Stimulated activated naive CD4-positive, alpha-beta T cell treated with Interleukin-2 at 50 U/mL for 16 hours (primary cell): ENCODE data around the gene TSPEAR.
"Not testable (repeated sequence)": the region's sequence is repeated elsewhere in the genome, so short reads cannot be mapped to it uniquely, and the experiment has no call there.

ENCODE experiments used
- DNase-seq: peaks from one replicate; lab custom pipeline; 2025; lab: John Stamatoyannopoulos, UW

Gene TSPEAR

GRCh38 chr21:44702111-44702972, 9.0 kb downstream of the TSPEAR start:
- DNase-seq, result no peak

DNA sequence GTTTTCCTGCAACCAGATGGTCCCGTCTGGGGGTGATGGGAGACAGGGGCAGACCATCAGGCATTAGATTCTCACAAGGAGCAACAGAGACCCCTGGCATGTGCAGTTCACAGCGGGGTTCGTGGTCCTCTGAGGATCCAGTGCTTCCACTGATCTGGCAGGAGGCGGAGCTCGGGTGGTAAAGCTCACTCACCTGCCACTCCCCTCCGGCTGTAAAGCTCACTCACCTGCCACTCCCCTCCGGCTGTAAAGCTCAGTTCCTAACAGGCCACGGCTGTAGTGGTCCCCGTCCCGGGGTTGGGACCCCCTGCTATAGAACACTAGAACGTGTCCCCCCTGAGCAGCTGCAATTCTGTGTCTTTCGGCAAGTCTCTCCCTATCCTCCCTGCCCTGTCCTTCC, 9.8 kb downstream of the TSPEAR start:
- DNase-seq, result no peak

- DNase-seq, result no peak
Observed at GRCh38 chr21:44701023-44701400, 10.4 kb downstream of the TSPEAR start.

DNA sequence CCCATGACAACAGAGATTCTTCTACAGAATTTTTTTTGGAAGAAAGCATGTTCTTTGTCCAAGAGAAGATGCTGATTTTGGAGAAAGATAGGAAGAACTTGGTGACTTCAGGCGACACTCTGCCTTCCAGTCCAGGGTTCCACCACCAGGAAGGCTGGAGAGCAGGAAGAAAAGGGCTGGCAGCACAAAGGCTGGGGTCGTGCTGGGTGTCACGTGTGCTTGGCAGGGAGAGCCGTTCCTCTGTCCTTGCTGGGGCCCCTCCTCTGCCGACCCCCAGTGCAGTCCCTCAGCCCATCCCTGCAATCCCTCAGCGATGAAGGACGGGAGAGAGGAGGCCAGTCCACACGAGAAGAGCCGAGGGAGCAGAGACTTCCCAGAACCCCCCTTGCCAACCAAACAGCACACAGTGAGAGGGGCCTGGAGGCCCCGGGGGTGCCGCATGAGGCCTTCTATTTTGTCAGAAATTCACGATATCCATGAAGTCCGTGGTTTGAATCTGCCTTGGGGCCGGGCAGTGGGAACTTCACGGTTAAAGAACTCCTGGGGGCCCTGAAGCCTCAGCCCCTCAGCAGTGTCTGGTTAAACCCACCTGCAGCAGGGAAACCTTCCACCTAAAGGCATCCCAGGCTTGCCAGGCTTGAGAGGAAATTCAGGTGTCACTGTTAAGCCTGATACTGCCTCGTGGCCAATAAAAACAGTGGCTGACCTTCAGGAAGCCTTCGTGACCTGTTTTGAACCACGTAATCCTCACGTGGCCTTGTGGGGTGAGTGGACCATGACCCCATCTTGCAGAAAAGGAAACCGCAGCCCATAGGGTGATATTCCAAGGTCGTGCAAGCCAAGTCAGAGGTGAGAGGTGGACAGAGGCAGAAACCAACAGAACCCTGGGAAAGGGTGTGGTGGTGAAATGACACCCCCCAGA, 11.0 kb downstream of the TSPEAR start:
- no peak for DNase-seq

- DNase-seq, result no peak
Observed at GRCh38 chr21:44699502-44700001, 11.8 kb downstream of the TSPEAR start.

GRCh38 chr21:44697811-44698734, 13.3 kb downstream of the TSPEAR start:
- DNase-seq, result no peak

DNA sequence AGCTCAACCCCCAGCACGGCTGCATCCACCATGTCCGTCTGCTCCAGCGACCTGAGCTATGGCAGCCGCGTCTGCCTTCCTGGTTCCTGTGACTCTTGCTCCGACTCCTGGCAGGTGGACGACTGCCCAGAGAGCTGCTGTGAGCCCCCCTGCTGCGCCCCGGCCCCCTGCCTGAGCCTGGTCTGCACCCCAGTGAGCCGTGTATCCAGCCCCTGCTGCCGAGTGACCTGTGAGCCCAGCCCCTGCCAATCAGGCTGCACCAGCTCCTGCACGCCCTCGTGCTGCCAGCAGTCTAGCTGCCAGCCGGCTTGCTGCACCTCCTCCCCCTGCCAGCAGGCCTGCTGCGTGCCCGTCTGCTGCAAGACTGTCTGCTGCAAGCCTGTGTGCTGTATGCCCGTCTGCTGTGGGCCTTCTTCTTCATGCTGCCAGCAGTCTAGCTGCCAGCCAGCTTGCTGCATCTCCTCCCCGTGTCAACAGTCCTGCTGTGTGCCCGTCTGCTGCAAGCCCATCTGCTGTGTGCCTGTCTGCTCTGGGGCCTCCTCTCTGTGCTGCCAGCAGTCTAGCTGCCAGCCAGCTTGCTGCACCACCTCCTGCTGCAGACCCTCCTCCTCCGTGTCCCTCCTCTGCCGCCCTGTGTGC, 14.1 kb downstream of the TSPEAR start, which contains the start of gene KRTAP10-12:
Gene KRTAP10-12 (plus strand): TSS at position 1 of the 639 bp plus-strand sequence. CDS start 30 bp downstream, at position 31.
- DNase-seq, result not testable (repeated sequence)

DNA sequence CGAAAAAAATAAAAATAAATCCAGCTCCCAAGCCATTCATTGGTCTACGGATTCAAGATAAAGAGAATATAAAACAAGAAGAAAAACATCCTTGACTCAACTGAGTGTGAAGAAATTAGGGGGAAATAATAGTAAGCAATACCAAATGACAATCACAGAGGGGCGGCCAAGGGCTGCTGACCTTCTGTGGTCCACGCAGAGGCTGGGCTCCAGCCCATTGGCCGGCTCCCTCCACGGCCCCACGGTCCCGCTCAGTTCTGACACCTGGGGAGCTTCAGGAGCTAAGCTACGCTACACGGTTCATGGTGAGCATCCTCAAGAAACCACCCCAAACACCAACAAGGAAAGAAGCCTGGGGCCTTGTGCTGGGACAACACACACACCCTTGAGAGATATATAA, 14.8 kb downstream of the TSPEAR start:
- no peak for DNase-seq

DNA sequence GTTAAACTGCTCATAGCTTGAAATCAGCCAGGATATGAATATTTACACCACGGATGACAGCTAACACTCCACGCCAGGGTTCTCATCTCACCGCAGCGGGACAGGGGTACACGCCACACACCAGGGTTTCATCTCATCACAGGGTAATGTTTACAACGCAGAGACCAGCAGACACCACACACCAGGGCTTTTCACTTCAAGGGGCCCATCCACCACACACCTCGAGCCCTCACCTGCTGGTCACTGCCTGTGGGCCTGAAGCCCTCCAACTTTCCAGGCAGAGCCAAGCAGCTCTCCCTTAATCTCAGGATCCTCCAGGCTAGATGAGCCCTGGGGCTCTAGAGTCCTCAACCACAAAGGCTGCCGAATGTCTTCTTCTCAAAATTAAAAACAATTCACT, 15.7 kb downstream of the TSPEAR start:
- no peak for DNase-seq

- no peak for DNase-seq
Observed at GRCh38 chr21:44695184-44695583, 16.2 kb downstream of the TSPEAR start.

- DNase-seq, result no peak
Observed at GRCh38 chr21:44694776-44695175, 16.6 kb downstream of the TSPEAR start.

DNA sequence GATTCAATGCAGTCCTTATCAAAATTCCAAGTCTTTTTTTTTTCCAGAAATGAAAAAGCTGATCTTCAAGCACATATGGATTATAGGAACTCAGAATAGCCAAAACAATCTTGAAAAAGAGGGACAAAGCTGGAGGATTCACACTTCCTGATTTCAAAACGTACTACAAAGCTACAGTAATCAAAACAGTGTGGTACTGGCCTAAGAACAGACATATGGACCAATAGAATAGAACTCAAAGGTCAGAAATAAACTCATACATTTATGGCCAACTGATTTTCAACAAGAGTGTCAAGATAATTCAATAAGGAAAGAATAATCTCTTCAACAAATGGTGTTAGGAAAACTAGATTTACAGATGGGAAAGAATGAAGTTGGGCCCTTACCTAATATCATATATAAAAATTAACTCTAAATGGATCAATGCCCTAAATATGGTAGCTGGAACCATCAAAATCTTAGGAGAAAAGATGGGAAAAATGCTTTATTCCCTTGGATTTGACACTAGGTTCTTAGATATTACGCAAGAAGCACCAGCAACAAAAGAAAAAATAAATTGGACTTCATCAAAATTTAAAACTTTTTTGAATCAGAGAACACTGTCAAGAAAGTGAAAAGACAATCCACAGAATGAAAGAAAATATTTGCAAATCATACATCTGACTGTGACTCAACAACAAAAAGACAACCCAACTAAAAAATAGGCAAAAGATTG, 18.4 kb downstream of the TSPEAR start:
- DNase-seq, result no peak

DNA sequence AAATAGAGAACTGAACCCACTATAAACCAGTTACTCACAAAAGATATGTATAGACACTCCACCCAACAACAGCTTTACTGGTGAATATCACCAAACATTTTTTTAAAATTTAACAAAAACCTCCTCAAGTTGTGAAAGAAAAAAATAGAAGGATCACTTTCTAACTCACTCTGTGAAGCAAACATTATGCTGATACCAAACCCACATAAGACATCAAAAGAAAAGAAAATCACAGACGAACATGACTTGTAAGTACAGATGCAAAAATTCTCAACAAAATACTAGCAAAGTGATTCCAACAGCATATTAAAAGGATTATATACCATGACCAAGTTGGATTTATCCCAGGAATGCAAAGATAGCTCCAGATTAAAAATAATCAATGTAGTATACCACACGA, 19.7 kb downstream of the TSPEAR start:
- DNase-seq, result no peak

- DNase-seq, result not testable (repeated sequence)
Observed at GRCh38 chr21:44689740-44690139, 21.6 kb downstream of the TSPEAR start.

DNA sequence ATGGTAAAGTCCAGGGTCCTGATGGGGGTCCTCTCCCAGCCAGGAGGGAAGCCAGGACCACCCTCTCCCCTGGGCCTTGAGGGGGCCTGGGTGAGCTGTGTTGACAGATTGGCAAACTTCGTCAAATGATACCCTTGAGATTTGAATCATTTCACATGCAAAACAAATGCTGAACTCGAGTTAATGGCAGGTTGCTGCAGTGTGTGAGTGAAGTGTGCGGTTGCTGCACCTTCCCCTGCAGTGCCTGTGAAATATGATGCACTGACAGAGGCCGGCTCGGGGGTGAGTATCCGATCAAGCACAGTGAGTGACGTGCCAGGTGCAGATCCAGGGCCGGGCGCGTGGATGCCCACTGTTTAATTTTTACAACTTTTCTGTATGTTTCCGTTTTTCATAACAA, 23.7 kb downstream of the TSPEAR start:
- no peak for DNase-seq

DNA sequence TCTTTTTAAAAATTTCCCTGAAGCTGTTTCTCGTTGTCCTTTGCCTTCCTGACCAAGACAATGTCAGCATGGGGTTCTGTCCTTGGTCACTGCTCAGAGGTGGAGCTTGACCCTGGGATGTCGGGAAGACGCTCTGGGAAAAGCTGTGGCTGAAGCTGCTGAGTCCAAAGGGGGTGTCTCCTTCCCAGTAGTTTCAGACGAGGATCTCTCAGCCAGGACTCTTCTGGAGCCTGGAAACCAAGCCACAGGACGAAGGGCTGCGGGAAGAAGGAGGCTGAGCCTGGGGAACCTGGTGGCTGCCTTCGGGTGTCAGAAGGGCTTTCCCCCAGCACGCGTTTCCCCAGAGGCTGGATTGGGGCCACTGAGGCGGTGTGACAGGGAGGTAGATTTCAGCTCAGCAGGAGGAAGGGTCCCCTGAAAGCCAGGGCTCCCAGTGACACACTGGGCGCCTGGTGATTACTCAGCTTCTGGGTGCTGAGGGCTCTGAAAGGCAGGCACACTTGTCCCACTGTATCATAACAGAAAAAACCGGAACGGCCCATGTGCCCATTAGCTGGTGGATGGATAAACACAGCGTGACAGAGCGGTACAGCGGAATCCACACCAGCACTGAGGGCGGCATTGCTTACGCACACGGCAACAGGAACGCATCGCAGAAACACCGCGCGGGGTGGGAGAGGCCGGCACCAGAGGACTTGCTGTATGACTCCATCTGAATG, 24.4 kb downstream of the TSPEAR start:
- DNase-seq, result no peak

GRCh38 chr21:44686000-44686781, 25.2 kb downstream of the TSPEAR start:
- DNase-seq, result no peak

GRCh38 chr21:44685050-44685449, 26.3 kb downstream of the TSPEAR start:
- not testable (repeated sequence) for DNase-seq

DNA sequence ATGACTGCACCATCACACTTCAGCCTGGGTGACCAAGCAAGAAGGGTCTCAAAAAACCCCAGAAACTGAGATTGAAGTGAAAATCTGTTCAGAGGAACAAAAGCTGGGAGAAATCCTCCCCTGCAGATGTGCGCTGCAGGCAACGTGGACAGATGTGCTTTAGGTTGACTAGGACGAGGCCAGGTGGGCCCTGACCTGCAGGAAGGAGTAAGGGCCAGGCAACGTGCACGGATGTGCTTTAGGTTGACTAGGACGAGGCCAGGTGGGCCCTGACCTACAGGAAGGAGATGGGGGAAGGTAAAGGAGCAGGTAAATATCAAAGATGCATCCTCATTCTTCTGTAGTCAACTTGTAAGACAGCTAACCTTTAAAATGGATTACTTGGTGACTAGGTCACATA, 26.9 kb downstream of the TSPEAR start:
- DNase-seq, result no peak
